Fibroblast of lung (primary cell): ENCODE measurements around the gene CCDC110. TPM values are rescaled to one million over a fixed set of nuclear protein-coding genes. Genes with fewer than 3 reads are reported as not detected.

Experiments used
- polyA plus RNA-seq, 2 donors: library from polyadenylated mRNA; depleted of rRNA in 1 of 2; stranded (reverse) in 1 of 2; unstranded in 1 of 2; fragments of >200 nt; gene quantifications; 2 replicates each; pipeline ENCODE4 v1.2.1, GENCODE V29; 2011 to 2012; ENCODE audit warnings: missing spikeins in 1 of 2
- total RNA-seq: library from RNA; depleted of rRNA; stranded (reverse); fragments of >200 nt; gene quantifications from 2 replicates; pipeline ENCODE4 v1.2.1, GENCODE V29; 2014

CCDC110 gene
- total and polyA plus RNA-seq, 2 donors (not counting 1 experiment from before 2014, with no cell fraction given) = 0.83 to 2.0 TPM

Other genes with a start within 250 kb of the CCDC110 start
- gene LRP2BP, start 75.8 kb downstream of the CCDC110 start, total RNA-seq = 0.51 and 0.66 TPM in 2 replicates
- 0.03 and 0.05 TPM in 2 replicates for gene LRP2BP, start 75.8 kb downstream of the CCDC110 start, polyA plus RNA-seq
- gene ANKRD37, start 74.9 kb downstream of the CCDC110 start, total RNA-seq = 3.3 and 6.2 TPM in 2 replicates
- gene ANKRD37, start 74.9 kb downstream of the CCDC110 start, polyA plus RNA-seq = 1.7 and 3.6 TPM in 2 replicates
- gene UFSP2, start 45.8 kb downstream of the CCDC110 start, total RNA-seq = 43.1 and 50.3 TPM in 2 replicates
- 33.1 and 43.2 TPM in 2 replicates for gene UFSP2, start 45.8 kb downstream of the CCDC110 start, polyA plus RNA-seq
- gene PDLIM3, start 63.8 kb upstream of the CCDC110 start, total RNA-seq = 20.8 and 50.3 TPM in 2 replicates
- 8.7 and 14.2 TPM in 2 replicates for gene PDLIM3, start 63.8 kb upstream of the CCDC110 start, polyA plus RNA-seq